Dermis blood vessel endothelial cell (primary cell): ENCODE measurements around the gene CCR6. TPM values are rescaled to one million over a fixed set of nuclear protein-coding genes. Genes with fewer than 3 reads are reported as not detected.

ENCODE experiments used
- DNase-seq: peaks from one replicate; pipeline ENCODE4 v3.0.0; 2010
- total RNA-seq: library from RNA; depleted of rRNA; stranded (reverse); fragments of >200 nt; gene quantifications from 2 replicates; pipeline ENCODE4 v1.2.3, GENCODE V29; 2014

The CCR6 gene
- total RNA-seq, 1 donor from 2014 or later: not detected

GRCh38 chr6:167121335-167121841, 1.5 kb upstream of the CCR6 start:
- DNase-seq: no peak

GRCh38 chr6:167122041-167122826, 662 bp upstream of the CCR6 start:
- no peak for DNase-seq

GRCh38 chr6:167124753-167125152, 1.9 kb downstream of the CCR6 start:
- no peak for DNase-seq

GRCh38 chr6:167125410-167125809, 2.5 kb downstream of the CCR6 start:
- DNase-seq: no peak

GRCh38 chr6:167125855-167126349, 3.0 kb downstream of the CCR6 start:
- DNase-seq: no peak

GRCh38 chr6:167127785-167128531, 5.1 kb downstream of the CCR6 start:
- no peak for DNase-seq

- no peak for DNase-seq
These were observed 6.3 kb downstream of the CCR6 start for GRCh38 chr6:167129159-167129558.

- DNase-seq: no peak
These were observed 6.7 kb downstream of the CCR6 start for GRCh38 chr6:167129562-167129961.

GRCh38 chr6:167130008-167130677, 7.2 kb downstream of the CCR6 start:
- DNase-seq: no peak

GRCh38 chr6:167130712-167131684, 8.1 kb downstream of the CCR6 start:
- DNase-seq: no peak

- DNase-seq: no peak
These were observed 11.8 kb downstream of the CCR6 start for GRCh38 chr6:167134448-167135328.

GRCh38 chr6:167136376-167136775, 13.5 kb downstream of the CCR6 start:
- no peak for DNase-seq

- DNase-seq: no peak
These were observed 14.2 kb downstream of the CCR6 start for GRCh38 chr6:167137081-167137480.

- DNase-seq: no peak
These were observed 15.0 kb downstream of the CCR6 start for GRCh38 chr6:167137881-167138280.

GRCh38 chr6:167139761-167140160, 16.9 kb downstream of the CCR6 start:
- no peak for DNase-seq

- no peak for DNase-seq
These were observed 17.9 kb downstream of the CCR6 start for GRCh38 chr6:167140589-167141474.

GRCh38 chr6:167141667-167142432, 19.0 kb downstream of the CCR6 start:
- DNase-seq: peak; percentile 49

GRCh38 chr6:167142433-167142761, 19.5 kb downstream of the CCR6 start:
- DNase-seq: no peak

GRCh38 chr6:167143041-167143440, 20.1 kb downstream of the CCR6 start:
- DNase-seq: no peak
